ENCODE results near the gene IQCC. TPM values are rescaled to one million over a fixed set of nuclear protein-coding genes. Genes with fewer than 3 reads are reported as not detected.

Gene IQCC
- total and polyA plus RNA-seq, 4 donors, result 3.3 to 8.7 (median 6.5) TPM

DNA sequence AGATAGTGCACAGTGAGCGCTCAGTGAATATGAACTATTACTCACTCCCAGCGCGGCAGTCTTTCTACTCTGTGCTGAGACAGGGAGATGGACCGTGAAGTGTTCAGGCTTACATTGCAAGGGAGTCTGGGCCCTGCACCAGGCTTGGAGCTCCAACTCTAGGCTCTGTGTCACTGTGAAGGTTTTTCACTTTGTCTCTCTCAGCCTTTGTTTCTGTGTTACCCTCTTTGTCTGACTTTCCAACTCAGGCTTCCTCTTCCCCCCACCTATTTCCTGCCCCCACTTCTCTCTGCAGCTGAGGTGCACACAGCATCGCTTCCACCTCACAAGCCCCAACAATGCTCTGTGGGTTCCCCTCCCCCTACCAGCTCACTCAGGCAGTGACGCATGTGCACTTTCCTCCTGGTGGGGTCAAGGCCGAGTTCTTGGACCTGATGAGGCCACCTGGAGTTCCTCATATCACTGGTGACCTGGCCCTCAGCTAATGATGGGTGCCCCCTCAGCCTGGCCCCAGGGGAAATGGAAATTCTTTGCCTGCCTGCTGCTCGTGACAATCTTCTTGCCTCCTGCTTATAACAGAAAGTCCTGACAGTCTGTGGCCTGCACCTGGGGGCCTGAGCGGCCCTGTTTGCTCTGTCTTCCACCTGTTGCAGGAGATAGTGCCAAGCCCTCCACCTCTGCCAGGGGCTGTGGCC, 44.5 kb downstream of the IQCC start:
- peak overlapping the region; percentile 42 for H3K27ac ChIP-seq (ENCODE audit: low read depth, low read length)

DNA sequence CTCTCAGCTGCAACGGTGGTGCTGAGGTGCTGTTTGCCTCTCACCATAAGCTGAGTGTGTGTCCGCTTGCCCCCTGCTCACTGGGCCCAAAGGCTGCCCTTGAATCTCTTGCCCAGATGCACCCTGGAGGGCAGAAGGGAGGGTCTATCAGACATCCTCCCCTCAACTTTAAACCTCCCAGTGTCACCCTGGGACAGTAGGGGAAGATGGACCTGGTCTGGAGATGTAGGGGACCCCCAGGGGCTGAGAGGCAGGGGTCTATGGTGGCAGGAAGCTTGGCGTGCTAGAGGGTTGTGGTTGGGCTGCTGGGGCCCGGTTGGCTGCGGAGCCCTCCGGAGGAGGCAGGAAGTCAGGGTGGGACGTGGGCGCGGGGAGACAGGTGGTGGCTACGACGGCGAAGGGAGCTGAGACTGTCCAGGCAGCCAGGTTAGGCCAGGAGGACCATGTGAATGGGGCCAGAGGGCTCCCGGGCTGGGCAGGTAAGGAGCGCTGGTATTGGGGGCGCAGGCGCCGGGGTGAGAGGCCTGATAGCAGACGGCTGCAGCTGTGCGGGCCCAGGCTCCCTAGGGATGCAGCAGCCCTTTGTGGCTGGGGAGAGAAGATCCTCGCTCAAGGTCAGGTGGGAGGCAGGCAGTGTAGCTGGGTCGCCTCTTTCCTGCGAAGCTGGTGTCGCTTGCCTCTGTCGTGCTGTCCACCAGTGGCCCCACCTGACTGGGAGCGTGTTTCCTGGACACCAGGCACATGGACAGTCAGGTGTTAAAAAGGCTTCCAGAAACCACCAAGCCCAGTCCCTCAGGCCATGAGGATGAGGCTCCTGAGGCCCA, 45.6 kb downstream of the IQCC start, which contains the start of gene LCK:
TSS of gene LCK (plus strand) at position 373 of the 824 bp plus-strand sequence. CDS start 23,065 bp downstream, outside the sequence.
- no peaks in the 10 kb centered on the region for H3K27me3 ChIP-seq (ENCODE audit: control insufficient read depth, insufficient read depth, low read length)
- no peak for DNase-seq (ENCODE audit: low read depth in 4 of 6, low spot score in 6 of 6)
- peak within 1 kb of the TSS; percentile 42 for H3K27ac ChIP-seq (ENCODE audit: low read depth, low read length)
- no peaks in the 10 kb centered on the region for H3K36me3 ChIP-seq (ENCODE audit: control insufficient read depth, insufficient read depth, low read length)
- no peaks in the 10 kb centered on the region for H3K9me3 ChIP-seq (ENCODE audit: control insufficient read depth, insufficient read depth, low read length)
- no peak within 1 kb of the TSS for H3K4me3 ChIP-seq (ENCODE audit: low read depth, low read length)
- peaks cover 21% of the 10 kb centered on the region for H3K4me1 ChIP-seq (ENCODE audit: control insufficient read depth, insufficient read depth, low read length)
- WGBS (ENCODE audit: insufficient coverage), result 79% methylated on average over 23 of the region's 25 CpGs

More for the DNA sequence above, 44.5 kb downstream of the IQCC start:
- WGBS (ENCODE audit: insufficient coverage), result 64% methylated on average over 9 of the region's 9 CpGs
- H3K27me3 ChIP-seq (ENCODE audit: control insufficient read depth, insufficient read depth, low read length), result no peaks in the 10 kb centered on the region
- no peaks in the 10 kb centered on the region for H3K9me3 ChIP-seq (ENCODE audit: control insufficient read depth, insufficient read depth, low read length)
- peaks cover 21% of the 10 kb centered on the region for H3K4me1 ChIP-seq (ENCODE audit: control insufficient read depth, insufficient read depth, low read length)
- no peaks in the 10 kb centered on the region for H3K36me3 ChIP-seq (ENCODE audit: control insufficient read depth, insufficient read depth, low read length)
- H3K4me3 ChIP-seq (ENCODE audit: low read depth, low read length), result no peak overlapping the region
- peak in 1 of 6 donors; percentile 48 for DNase-seq (ENCODE audit: low read depth in 4 of 6, low spot score in 6 of 6)

DNA sequence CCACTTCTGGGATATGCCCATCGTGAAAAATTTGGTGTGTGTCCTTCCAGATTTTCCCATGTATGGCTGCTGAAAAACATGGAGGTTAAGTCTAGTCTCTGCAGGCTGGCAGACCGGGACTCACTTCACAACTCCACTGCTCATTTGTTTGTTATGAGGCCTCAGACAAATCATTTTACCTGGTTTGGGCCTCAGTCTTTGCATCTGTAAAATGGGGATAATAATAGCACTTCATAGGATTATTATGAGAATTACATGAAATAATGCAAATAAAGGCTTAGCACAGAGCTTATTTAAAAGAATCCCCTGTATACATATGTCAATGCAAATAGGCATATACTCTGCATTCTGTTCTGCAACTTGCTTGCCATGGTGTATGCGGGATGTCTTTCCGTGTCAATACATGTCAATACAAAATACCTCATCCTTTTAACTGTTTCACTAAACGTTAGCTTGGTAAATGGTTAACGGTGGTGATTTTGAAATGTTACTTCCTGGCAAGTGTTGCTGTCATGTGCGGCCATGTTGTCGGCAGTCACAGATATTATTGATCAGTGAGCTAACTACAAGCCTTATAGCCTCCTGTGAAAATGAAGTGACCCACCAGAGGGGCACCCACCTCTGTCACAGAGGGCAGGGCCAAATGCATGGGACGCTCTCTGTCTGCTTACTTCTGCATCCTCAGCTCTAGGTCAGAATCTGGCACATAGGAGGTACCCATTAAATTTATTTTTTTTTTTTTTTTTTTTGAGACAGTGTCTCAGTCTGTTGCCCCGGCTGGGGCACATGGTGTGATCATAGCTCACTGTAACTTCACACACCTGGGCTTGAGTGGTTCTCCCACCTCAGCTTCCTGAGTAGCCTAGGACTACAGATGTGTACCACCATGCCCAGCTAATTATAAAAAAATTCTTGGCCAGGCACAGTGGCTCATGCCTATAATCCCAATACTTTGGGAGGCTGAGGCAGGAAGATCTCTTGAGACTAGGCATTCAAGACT, 49.9 kb downstream of the IQCC start:
- H3K36me3 ChIP-seq (ENCODE audit: control insufficient read depth, insufficient read depth, low read length), result no peaks in the 10 kb centered on the region

DNA sequence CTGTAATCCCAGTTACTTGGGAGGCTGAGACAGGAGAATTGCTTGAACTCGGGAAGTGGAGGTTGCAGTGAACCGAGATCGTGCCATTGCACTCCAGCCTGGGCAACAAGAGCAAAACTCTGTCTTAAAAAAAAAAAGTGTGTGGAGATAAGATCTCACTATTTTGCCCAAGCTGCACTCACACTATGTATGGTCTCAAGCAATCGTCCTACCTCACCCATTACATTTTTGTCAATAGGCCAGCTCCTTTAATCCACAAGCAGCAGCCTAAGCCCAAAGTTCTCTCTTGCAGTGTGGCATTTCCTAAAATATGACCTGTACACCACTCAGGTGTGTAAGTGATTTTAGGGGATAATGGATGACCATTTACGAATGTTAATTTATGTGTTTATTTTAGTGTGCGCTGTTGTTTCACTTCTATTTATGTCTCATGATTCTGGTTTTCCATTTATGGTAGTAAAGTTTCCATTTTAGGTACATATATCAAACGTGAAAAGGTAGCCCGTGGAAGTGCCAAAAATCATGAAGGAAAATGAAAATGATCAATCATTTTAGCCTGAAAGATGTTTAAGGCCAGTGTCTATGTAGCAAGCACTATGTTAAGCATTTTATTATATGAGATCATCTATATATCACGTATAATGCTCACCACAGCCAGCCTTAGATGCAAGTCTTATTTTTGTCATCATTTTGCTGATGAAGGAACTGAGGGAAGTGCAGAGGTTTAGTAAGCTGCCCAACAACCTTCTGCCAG, 51.2 kb downstream of the IQCC start:
- no peak for DNase-seq (ENCODE audit: low read depth in 4 of 6, low spot score in 6 of 6)
- Histone ChIP-seq H3K27ac (ENCODE audit: low read depth, low read length) (no peak overlapping the region), H3K4me3 (ENCODE audit: low read depth, low read length) (no peak overlapping the region), H3K4me1 (ENCODE audit: control insufficient read depth, insufficient read depth, low read length) (no peaks in the 10 kb centered on the region), H3K9me3 (ENCODE audit: control insufficient read depth, insufficient read depth, low read length) (no peaks in the 10 kb centered on the region), H3K27me3 (ENCODE audit: control insufficient read depth, insufficient read depth, low read length) (no peaks in the 10 kb centered on the region), H3K36me3 (ENCODE audit: control insufficient read depth, insufficient read depth, low read length) (no peaks in the 10 kb centered on the region)
- WGBS (ENCODE audit: insufficient coverage), result no CpG with 5 or more reads among the region's 9 CpGs

More for the DNA sequence above, 49.9 kb downstream of the IQCC start:
- Histone ChIP-seq H3K27ac (ENCODE audit: low read depth, low read length) (no peak overlapping the region), H3K9me3 (ENCODE audit: control insufficient read depth, insufficient read depth, low read length) (no peaks in the 10 kb centered on the region), H3K27me3 (ENCODE audit: control insufficient read depth, insufficient read depth, low read length) (no peaks in the 10 kb centered on the region), H3K4me3 (ENCODE audit: low read depth, low read length) (no peak overlapping the region), H3K4me1 (ENCODE audit: control insufficient read depth, insufficient read depth, low read length) (peaks cover 7% of the 10 kb centered on the region)
- DNase-seq (ENCODE audit: low read depth in 4 of 6, low spot score in 6 of 6), result no peak
- 92% methylated on average over 5 of the region's 10 CpGs for WGBS (ENCODE audit: insufficient coverage)

DNA sequence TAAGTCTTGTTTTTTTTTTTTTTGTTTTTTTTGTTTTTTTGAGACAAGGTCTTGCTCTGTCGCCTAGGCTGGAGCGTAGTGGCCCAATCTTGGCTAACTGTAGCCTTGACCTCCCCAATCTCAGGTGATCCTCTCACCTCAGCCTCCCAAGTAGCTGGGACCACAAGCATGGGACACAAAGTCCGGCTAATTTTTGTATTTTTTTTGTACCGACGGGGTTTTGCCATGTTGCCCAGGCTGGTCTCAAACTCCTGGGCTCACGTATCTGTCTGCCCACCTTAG, 51.7 kb downstream of the IQCC start:
- Histone ChIP-seq H3K27me3 (ENCODE audit: control insufficient read depth, insufficient read depth, low read length) (no peaks in the 10 kb centered on the region), H3K4me1 (ENCODE audit: control insufficient read depth, insufficient read depth, low read length) (no peaks in the 10 kb centered on the region), H3K9me3 (ENCODE audit: control insufficient read depth, insufficient read depth, low read length) (no peaks in the 10 kb centered on the region), H3K36me3 (ENCODE audit: control insufficient read depth, insufficient read depth, low read length) (no peaks in the 10 kb centered on the region), H3K4me3 (ENCODE audit: low read depth, low read length) (no peak overlapping the region), H3K27ac (ENCODE audit: low read depth, low read length) (no peak overlapping the region)
- no peak for DNase-seq (ENCODE audit: low read depth in 4 of 6, low spot score in 6 of 6)
- 92% methylated on average over 4 of the region's 6 CpGs for WGBS (ENCODE audit: insufficient coverage)

Other genes with a start within 250 kb of the IQCC start
- gene KHDRBS1, start 191.8 kb upstream of the IQCC start, total RNA-seq, result 10 to 100 TPM; 83.9 to 84.7 TPM
- 100 to 1,000 TPM; 153 to 188 TPM for gene KHDRBS1, start 191.8 kb upstream of the IQCC start, polyA plus RNA-seq (ENCODE audit: insufficient read length in 2 of 2)
- 1 to 10 TPM; 2.9 to 7.2 TPM for gene TMEM39B, start 132.7 kb upstream of the IQCC start, total RNA-seq
- gene TMEM39B, start 132.7 kb upstream of the IQCC start, polyA plus RNA-seq (ENCODE audit: insufficient read length in 2 of 2), result 10 to 100 TPM; 18.1 to 22.2 TPM
- 10 to 100 TPM; 37.1 to 39.1 TPM for gene KPNA6, start 97.6 kb upstream of the IQCC start, total RNA-seq
- 10 to 100 TPM; 29.6 to 30.2 TPM for gene KPNA6, start 97.6 kb upstream of the IQCC start, polyA plus RNA-seq (ENCODE audit: insufficient read length in 2 of 2)
- gene TXLNA, start 26.0 kb upstream of the IQCC start, total RNA-seq, result 10 to 100 TPM; 31.8 to 52.0 TPM
- gene TXLNA, start 26.0 kb upstream of the IQCC start, polyA plus RNA-seq (ENCODE audit: insufficient read length in 2 of 2), result 10 to 100 TPM; 29.3 to 34.6 TPM
- 10 to 100 TPM; 23.6 to 56.4 TPM for gene CCDC28B, start 5.1 kb upstream of the IQCC start, total RNA-seq
- gene CCDC28B, start 5.1 kb upstream of the IQCC start, polyA plus RNA-seq (ENCODE audit: insufficient read length in 2 of 2), result 10 to 100 TPM; 79.1 to 82.2 TPM
- under 1 TPM in 1 of 2 donors, not detected in 1; 0.28 TPM for gene DCDC2B, start 3.4 kb downstream of the IQCC start, total RNA-seq
- 1 to 10 TPM in 1 of 2 donors, under 1 TPM in 1; 0.82 to 2.6 TPM for gene DCDC2B, start 3.4 kb downstream of the IQCC start, polyA plus RNA-seq (ENCODE audit: insufficient read length in 2 of 2)
- 10 to 100 TPM; 15.3 to 27.4 TPM for gene TMEM234, start 16.7 kb downstream of the IQCC start, total RNA-seq
- gene TMEM234, start 16.7 kb downstream of the IQCC start, polyA plus RNA-seq (ENCODE audit: insufficient read length in 2 of 2), result 10 to 100 TPM; 20.2 to 25.8 TPM
- 100 to 1,000 TPM in 1 of 2 donors, 10 to 100 TPM in 1; 94.9 to 185 TPM for gene EIF3I, start 16.7 kb downstream of the IQCC start, total RNA-seq
- 100 to 1,000 TPM; 162 to 171 TPM for gene EIF3I, start 16.7 kb downstream of the IQCC start, polyA plus RNA-seq (ENCODE audit: insufficient read length in 2 of 2)
- gene FAM167B, start 41.6 kb downstream of the IQCC start, total RNA-seq, result 1 to 10 TPM in 1 of 2 donors, under 1 TPM in 1; 0.69 to 1.5 TPM
- 1 to 10 TPM; 2.7 to 3.1 TPM for gene FAM167B, start 41.6 kb downstream of the IQCC start, polyA plus RNA-seq (ENCODE audit: insufficient read length in 2 of 2)
- under 1 TPM; 0.22 to 0.50 TPM for gene LCK, start 45.6 kb downstream of the IQCC start, total RNA-seq
- gene LCK, start 45.6 kb downstream of the IQCC start, polyA plus RNA-seq (ENCODE audit: insufficient read length in 2 of 2), result under 1 TPM; 0.27 to 0.41 TPM
- 10 to 100 TPM; 37.2 to 68.2 TPM for gene HDAC1, start 86.4 kb downstream of the IQCC start, total RNA-seq
- 10 to 100 TPM; 66.3 to 79.3 TPM for gene HDAC1, start 86.4 kb downstream of the IQCC start, polyA plus RNA-seq (ENCODE audit: insufficient read length in 2 of 2)
- 100 to 1,000 TPM; 159 to 231 TPM for gene MARCKSL1, start 130.6 kb downstream of the IQCC start, total RNA-seq
- gene MARCKSL1, start 130.6 kb downstream of the IQCC start, polyA plus RNA-seq (ENCODE audit: insufficient read length in 2 of 2), result 1,000 to 10,000 TPM; 1,221 to 1,348 TPM
- 1 to 10 TPM; 1.1 to 5.8 TPM for gene FAM229A, start 156.8 kb downstream of the IQCC start, total RNA-seq
- 10 to 100 TPM; 13.9 to 15.5 TPM for gene FAM229A, start 156.8 kb downstream of the IQCC start, polyA plus RNA-seq (ENCODE audit: insufficient read length in 2 of 2)
- gene TSSK3, start 156.9 kb downstream of the IQCC start, total RNA-seq, result 1 to 10 TPM in 1 of 2 donors, under 1 TPM in 1; 0.59 to 2.4 TPM
- 1 to 10 TPM; 2.3 to 4.4 TPM for gene TSSK3, start 156.9 kb downstream of the IQCC start, polyA plus RNA-seq (ENCODE audit: insufficient read length in 2 of 2)
- gene BSDC1, start 188.8 kb downstream of the IQCC start, total RNA-seq, result 10 to 100 TPM; 61.4 to 73.8 TPM
- gene BSDC1, start 188.8 kb downstream of the IQCC start, polyA plus RNA-seq (ENCODE audit: insufficient read length in 2 of 2), result 10 to 100 TPM; 78.8 to 85.1 TPM

Measured in spinal cord (tissue), 10 donors.